ENCODE data around the gene ADAMTS2. TPM values are rescaled to one million over a fixed set of nuclear protein-coding genes. Genes with fewer than 3 reads are reported as not detected.

The ADAMTS2 gene
- total RNA-seq, 1 donor from 2014 or later: 23.5 TPM

GRCh38 chr5:179212870-179213269 is 132.4 kb downstream of the ADAMTS2 start:
- Mint-ChIP-seq H3K27me3 (ENCODE audit: unreplicated experiment) (peaks cover 17% of the 10 kb centered on the region), H3K9me3 (ENCODE audit: unreplicated experiment) (peaks cover 5% of the 10 kb centered on the region), H3K4me1 (ENCODE audit: low read depth, unreplicated experiment) (peaks cover 34% of the 10 kb centered on the region), H3K36me3 (ENCODE audit: unreplicated experiment) (peaks cover 6% of the 10 kb centered on the region), H3K27ac (ENCODE audit: unreplicated experiment) (no peak overlapping the region), H3K4me3 (ENCODE audit: unreplicated experiment) (no peak overlapping the region)
- DNase-seq: peak; percentile 34
- TF ChIP-seq, protein P1, sequence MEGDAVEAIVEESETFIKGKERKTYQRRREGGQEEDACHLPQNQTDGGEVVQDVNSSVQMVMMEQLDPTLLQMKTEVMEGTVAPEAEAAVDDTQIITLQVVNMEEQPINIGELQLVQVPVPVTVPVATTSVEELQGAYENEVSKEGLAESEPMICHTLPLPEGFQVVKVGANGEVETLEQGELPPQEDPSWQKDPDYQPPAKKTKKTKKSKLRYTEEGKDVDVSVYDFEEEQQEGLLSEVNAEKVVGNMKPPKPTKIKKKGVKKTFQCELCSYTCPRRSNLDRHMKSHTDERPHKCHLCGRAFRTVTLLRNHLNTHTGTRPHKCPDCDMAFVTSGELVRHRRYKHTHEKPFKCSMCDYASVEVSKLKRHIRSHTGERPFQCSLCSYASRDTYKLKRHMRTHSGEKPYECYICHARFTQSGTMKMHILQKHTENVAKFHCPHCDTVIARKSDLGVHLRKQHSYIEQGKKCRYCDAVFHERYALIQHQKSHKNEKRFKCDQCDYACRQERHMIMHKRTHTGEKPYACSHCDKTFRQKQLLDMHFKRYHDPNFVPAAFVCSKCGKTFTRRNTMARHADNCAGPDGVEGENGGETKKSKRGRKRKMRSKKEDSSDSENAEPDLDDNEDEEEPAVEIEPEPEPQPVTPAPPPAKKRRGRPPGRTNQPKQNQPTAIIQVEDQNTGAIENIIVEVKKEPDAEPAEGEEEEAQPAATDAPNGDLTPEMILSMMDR (IDR thresholded peaks at IDR 0.05; ENCODE audit: partially characterized antibody, unreplicated experiment): no peak

- Mint-ChIP-seq H3K36me3 (ENCODE audit: unreplicated experiment) (peaks cover 6% of the 10 kb centered on the region), H3K27ac (ENCODE audit: unreplicated experiment) (no peak overlapping the region), H3K9me3 (ENCODE audit: unreplicated experiment) (peaks cover 5% of the 10 kb centered on the region), H3K4me3 (ENCODE audit: unreplicated experiment) (no peak overlapping the region), H3K27me3 (ENCODE audit: unreplicated experiment) (peaks cover 16% of the 10 kb centered on the region), H3K4me1 (ENCODE audit: low read depth, unreplicated experiment) (peaks cover 23% of the 10 kb centered on the region)
- peak; percentile 5 for DNase-seq
- TF ChIP-seq, protein P1 (IDR thresholded peaks at IDR 0.05; ENCODE audit: partially characterized antibody, unreplicated experiment): no peak
These were observed 133.6 kb downstream of the ADAMTS2 start for GRCh38 chr5:179211631-179212030.

DNA sequence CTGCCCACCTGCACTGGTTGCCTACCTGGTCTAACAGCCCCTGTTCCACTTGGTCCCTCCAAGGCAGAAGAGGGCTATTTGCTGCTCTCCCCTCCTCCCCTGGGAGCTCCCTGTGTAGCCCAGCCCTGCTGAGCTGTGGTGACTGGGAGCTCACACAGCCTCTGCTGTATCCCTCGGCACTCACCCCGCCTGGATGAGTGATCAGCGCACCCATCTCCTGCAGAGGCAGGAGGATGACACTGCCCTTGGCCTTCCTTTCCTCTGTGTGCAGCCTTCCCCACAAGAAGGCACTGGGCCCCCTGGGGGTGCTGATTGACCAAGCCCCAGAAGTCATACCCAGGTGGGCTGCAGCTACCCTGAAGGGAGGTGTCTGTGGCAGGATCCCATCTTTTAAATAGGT is 134.2 kb downstream of the ADAMTS2 start:
- Mint-ChIP-seq H3K4me3 (ENCODE audit: unreplicated experiment) (no peak overlapping the region), H3K36me3 (ENCODE audit: unreplicated experiment) (peaks cover 6% of the 10 kb centered on the region), H3K9me3 (ENCODE audit: unreplicated experiment) (peaks cover 5% of the 10 kb centered on the region), H3K4me1 (ENCODE audit: low read depth, unreplicated experiment) (peaks cover 23% of the 10 kb centered on the region), H3K27ac (ENCODE audit: unreplicated experiment) (no peak overlapping the region), H3K27me3 (ENCODE audit: unreplicated experiment) (peaks cover 15% of the 10 kb centered on the region)
- TF ChIP-seq, protein P1 (IDR thresholded peaks at IDR 0.05; ENCODE audit: partially characterized antibody, unreplicated experiment): no peak
- DNase-seq: peak; percentile 23

- TF ChIP-seq, protein P1 (IDR thresholded peaks at IDR 0.05; ENCODE audit: partially characterized antibody, unreplicated experiment): no peak
- Mint-ChIP-seq H3K27ac (ENCODE audit: unreplicated experiment) (no peak overlapping the region), H3K36me3 (ENCODE audit: unreplicated experiment) (peaks cover 2% of the 10 kb centered on the region), H3K4me3 (ENCODE audit: unreplicated experiment) (no peak overlapping the region), H3K9me3 (ENCODE audit: unreplicated experiment) (peaks cover 3% of the 10 kb centered on the region), H3K4me1 (ENCODE audit: low read depth, unreplicated experiment) (peaks cover 19% of the 10 kb centered on the region), H3K27me3 (ENCODE audit: unreplicated experiment) (peaks cover 12% of the 10 kb centered on the region)
- no peak for DNase-seq
These were observed 134.8 kb downstream of the ADAMTS2 start for GRCh38 chr5:179210478-179210877.

GRCh38 chr5:179209359-179210150 is 135.7 kb downstream of the ADAMTS2 start:
- H3K9me3 Mint-ChIP-seq (ENCODE audit: unreplicated experiment): peaks cover 3% of the 10 kb centered on the region
- H3K27me3 Mint-ChIP-seq (ENCODE audit: unreplicated experiment): peaks cover 12% of the 10 kb centered on the region
- peak; percentile 34 for DNase-seq
- TF ChIP-seq, protein P1 (IDR thresholded peaks at IDR 0.05; ENCODE audit: partially characterized antibody, unreplicated experiment): no peak
- H3K4me3 Mint-ChIP-seq (ENCODE audit: unreplicated experiment): no peak overlapping the region
- no peak overlapping the region for H3K27ac Mint-ChIP-seq (ENCODE audit: unreplicated experiment)
- no peaks in the 10 kb centered on the region for H3K36me3 Mint-ChIP-seq (ENCODE audit: unreplicated experiment)
- peaks cover 18% of the 10 kb centered on the region for H3K4me1 Mint-ChIP-seq (ENCODE audit: low read depth, unreplicated experiment)

Measured in glutamatergic neuron (in vitro differentiated cells).